Measurements from ENCODE around the gene PLXDC1.

GRCh38 chr17:39077866-39078265 is 73.6 kb downstream of the PLXDC1 start:
- TF ChIP-seq CTCF (IDR thresholded peaks at IDR 0.05 in 8 of 11, conservative IDR thresholded peaks at IDR 0.05 in 3 of 11) (no peak), POLR2AphosphoS5 (IDR thresholded peaks at IDR 0.05) (no peak)
